OCI-LY1 (cell line): Measurements from ENCODE around the gene ACSF2.
A peak's percentile ranks its signal among the peaks of the same experiment; 100 is the strongest.

Experiments used
- H2AFZ ChIP-seq: fragments of 200-600 bp; sonication (generic), shearing (Covaris generic); 2 replicates; pipeline ENCODE4 v1.6.0; 2014; ENCODE audit warnings: antibody characterized with exemption, mild to moderate bottlenecking, low read length
- H3F3A ChIP-seq: fragments of 200-600 bp; sonication (generic), shearing (Covaris generic); 2 replicates; pipeline ENCODE4 v1.6.0; 2014; ENCODE audit warnings: mild to moderate bottlenecking, antibody characterized with exemption, low read length, moderate library complexity; ENCODE audit not compliant: insufficient read depth
- H3K27ac ChIP-seq: fragments of 200-600 bp; sonication (generic); 2 replicates; pipeline ENCODE4 v1.5.1; 2014; ENCODE audit warnings: low read length, mixed run types, mild to moderate bottlenecking, low read depth; ENCODE audit not compliant: poor library complexity, severe bottlenecking
- H3K27me3 ChIP-seq: fragments of 200-600 bp; sonication (generic); 2 replicates; pipeline ENCODE4 v1.6.0; 2014; ENCODE audit warnings: antibody characterized with exemption, mild to moderate bottlenecking, low read length, moderate library complexity; ENCODE audit not compliant: insufficient read depth
- H3K36me3 ChIP-seq: fragments of 200-600 bp; sonication (generic); 2 replicates; pipeline ENCODE4 v1.6.1; 2014; ENCODE audit warnings: mild to moderate bottlenecking, antibody characterized with exemption, low read length, moderate library complexity, mixed read lengths; ENCODE audit not compliant: insufficient read depth
- H3K4me1 ChIP-seq: fragments of 200-600 bp; sonication (generic); 2 replicates; pipeline ENCODE4 v1.5.1; 2014; ENCODE audit warnings: mild to moderate bottlenecking, low read length, moderate library complexity; ENCODE audit not compliant: insufficient read depth, severe bottlenecking
- H3K4me2 ChIP-seq: fragments of 200-600 bp; sonication (generic), shearing (Covaris generic); 2 replicates; pipeline ENCODE4 v1.6.1; 2014; ENCODE audit warnings: low read length
- H3K4me3 ChIP-seq: fragments of 200-600 bp; sonication (generic); 2 replicates; pipeline ENCODE4 v1.5.1; 2014; ENCODE audit warnings: low read length, low read depth, mild to moderate bottlenecking, mixed read lengths; ENCODE audit not compliant: poor library complexity, severe bottlenecking
- H3K79me2 ChIP-seq: fragments of 200-600 bp; shearing (Covaris generic); 2 replicates; pipeline ENCODE4 v1.6.1; 2016; ENCODE audit warnings: mixed run types, low read length, mixed read lengths; ENCODE audit not compliant: insufficient read depth
- H3K9ac ChIP-seq: fragments of 200-600 bp; sonication (generic), shearing (Covaris generic); 2 replicates; pipeline ENCODE4 v1.6.1; 2014; ENCODE audit warnings: mild to moderate bottlenecking, low read length, mixed read lengths
- H3K9me2 ChIP-seq: fragments of 200-600 bp; sonication (generic), shearing (Covaris generic); 2 replicates; pipeline ENCODE4 v1.6.1; 2014; ENCODE audit warnings: low read depth, mild to moderate bottlenecking, low read length, mixed read lengths
- H3K9me3 ChIP-seq: fragments of 200-600 bp; shearing (Covaris generic); 2 replicates; pipeline ENCODE4 v1.6.1; 2014; ENCODE audit warnings: low read length, mixed read lengths
- H4K20me1 ChIP-seq: fragments of 200-600 bp; sonication (generic), shearing (Covaris generic); 2 replicates; pipeline ENCODE4 v1.6.0; 2016; ENCODE audit warnings: mild to moderate bottlenecking, low read length; ENCODE audit not compliant: insufficient read depth
- EZH2 ChIP-seq: fragments of 200-600 bp; sonication (generic), shearing (Covaris generic); IDR thresholded peaks from 2 replicates; pipeline ENCODE4 v1.8.0; 2017; ENCODE audit warnings: borderline replicate concordance, mixed run types, mild to moderate bottlenecking, antibody characterized with exemption, low read length, moderate library complexity, mixed read lengths
- TF ChIP-seq, protein P1 (sequence below): fragments of 200-600 bp; sonication (generic), shearing (Covaris generic); IDR thresholded peaks from 2 replicates; pipeline ENCODE4 v1.5.1; 2017; ENCODE audit warnings: mild to moderate bottlenecking, antibody characterized with exemption, low read length, moderate library complexity, mixed read lengths

The ACSF2 gene

DNA sequence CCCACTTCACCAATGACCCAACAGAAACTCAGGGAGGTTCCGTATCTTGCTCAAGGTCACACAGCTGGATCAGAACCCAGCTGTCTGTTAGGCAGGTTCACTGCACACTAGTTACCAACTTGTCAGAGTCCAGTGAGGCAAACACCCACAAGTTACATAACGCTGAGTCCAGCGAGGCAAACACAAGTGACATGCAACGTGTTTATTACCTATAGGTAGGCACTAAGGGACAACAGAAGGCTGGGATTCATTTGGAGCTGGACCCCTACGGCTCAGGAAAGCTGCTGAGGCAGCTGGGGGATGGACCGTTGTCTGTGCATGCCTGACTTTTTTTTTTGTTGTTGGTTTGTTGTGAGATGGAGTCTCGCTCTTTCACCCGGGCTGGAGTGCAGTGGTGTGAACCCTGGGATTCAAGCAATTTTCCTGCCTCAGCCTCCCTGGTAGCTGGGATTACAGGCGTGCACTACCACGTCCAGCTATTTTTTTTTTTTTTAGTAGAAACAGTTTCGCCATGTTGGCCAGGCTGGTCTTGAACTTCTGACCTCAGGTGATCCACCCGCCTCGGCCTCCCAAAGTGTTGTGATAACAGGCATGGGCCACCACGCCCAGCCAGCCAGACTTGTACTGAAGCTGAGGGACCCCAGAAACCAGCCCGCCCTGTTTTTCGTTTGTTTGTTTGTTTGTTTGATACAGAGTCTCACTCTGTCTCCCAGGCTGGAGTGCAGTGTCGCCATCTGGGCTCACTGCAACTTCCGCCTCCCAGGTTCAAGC, 50.7 kb downstream of the ACSF2 start:
- no peaks in the 10 kb centered on the region for H3K36me3 ChIP-seq
- no peak overlapping the region for H3K4me2 ChIP-seq
- no peaks in the 10 kb centered on the region for H3K9me2 ChIP-seq
- H3F3A ChIP-seq: no peaks in the 10 kb centered on the region
- H3K27me3 ChIP-seq: no peaks in the 10 kb centered on the region
- H3K79me2 ChIP-seq: no peaks in the 10 kb centered on the region
- H3K4me3 ChIP-seq: no peak overlapping the region
- H3K9ac ChIP-seq: no peak overlapping the region
- peaks cover 11% of the 10 kb centered on the region for H3K4me1 ChIP-seq
- TF ChIP-seq, protein P1, sequence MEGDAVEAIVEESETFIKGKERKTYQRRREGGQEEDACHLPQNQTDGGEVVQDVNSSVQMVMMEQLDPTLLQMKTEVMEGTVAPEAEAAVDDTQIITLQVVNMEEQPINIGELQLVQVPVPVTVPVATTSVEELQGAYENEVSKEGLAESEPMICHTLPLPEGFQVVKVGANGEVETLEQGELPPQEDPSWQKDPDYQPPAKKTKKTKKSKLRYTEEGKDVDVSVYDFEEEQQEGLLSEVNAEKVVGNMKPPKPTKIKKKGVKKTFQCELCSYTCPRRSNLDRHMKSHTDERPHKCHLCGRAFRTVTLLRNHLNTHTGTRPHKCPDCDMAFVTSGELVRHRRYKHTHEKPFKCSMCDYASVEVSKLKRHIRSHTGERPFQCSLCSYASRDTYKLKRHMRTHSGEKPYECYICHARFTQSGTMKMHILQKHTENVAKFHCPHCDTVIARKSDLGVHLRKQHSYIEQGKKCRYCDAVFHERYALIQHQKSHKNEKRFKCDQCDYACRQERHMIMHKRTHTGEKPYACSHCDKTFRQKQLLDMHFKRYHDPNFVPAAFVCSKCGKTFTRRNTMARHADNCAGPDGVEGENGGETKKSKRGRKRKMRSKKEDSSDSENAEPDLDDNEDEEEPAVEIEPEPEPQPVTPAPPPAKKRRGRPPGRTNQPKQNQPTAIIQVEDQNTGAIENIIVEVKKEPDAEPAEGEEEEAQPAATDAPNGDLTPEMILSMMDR: no peak
- TF ChIP-seq EZH2: no peak
- no peak overlapping the region for H3K27ac ChIP-seq
- H3K9me3 ChIP-seq: no peaks in the 10 kb centered on the region
- no peaks in the 10 kb centered on the region for H4K20me1 ChIP-seq
- H2AFZ ChIP-seq: no peak overlapping the region

DNA sequence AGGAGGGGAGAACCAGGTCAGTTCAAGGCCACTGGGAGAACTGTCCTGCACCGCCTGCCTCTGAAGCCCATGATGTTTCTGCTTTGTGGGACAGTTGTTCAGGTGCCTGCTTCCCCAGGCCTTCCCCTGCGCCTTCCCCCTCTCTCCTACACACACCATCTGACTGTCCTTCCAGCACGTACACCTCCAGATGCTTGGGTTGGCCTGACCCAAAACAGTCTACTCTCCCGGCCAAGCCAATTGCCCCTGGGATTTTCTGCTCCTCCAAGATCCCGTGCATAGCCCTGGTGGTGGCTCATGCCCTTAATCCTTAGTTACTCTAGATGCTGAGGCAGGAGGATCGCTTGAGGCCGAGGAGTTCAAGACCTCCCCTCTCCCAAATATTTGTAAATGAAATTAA, 52.0 kb downstream of the ACSF2 start:
- Histone ChIP-seq H3K9me2 (no peaks in the 10 kb centered on the region), H2AFZ (peak overlapping the region; percentile 10; the same call in 1 of the 2 replicates), H3K79me2 (no peaks in the 10 kb centered on the region), H3K36me3 (no peaks in the 10 kb centered on the region), H3K9ac (peak overlapping the region; percentile 82), H3K27ac (peak overlapping the region; percentile 45), H4K20me1 (no peaks in the 10 kb centered on the region), H3K4me2 (peak overlapping the region; percentile 59), H3K9me3 (no peaks in the 10 kb centered on the region), H3K4me3 (peak overlapping the region; percentile 76), H3K27me3 (no peaks in the 10 kb centered on the region), H3K4me1 (peaks cover 11% of the 10 kb centered on the region), H3F3A (no peaks in the 10 kb centered on the region)
- TF ChIP-seq, protein P1: no peak
- TF ChIP-seq EZH2: no peak

DNA sequence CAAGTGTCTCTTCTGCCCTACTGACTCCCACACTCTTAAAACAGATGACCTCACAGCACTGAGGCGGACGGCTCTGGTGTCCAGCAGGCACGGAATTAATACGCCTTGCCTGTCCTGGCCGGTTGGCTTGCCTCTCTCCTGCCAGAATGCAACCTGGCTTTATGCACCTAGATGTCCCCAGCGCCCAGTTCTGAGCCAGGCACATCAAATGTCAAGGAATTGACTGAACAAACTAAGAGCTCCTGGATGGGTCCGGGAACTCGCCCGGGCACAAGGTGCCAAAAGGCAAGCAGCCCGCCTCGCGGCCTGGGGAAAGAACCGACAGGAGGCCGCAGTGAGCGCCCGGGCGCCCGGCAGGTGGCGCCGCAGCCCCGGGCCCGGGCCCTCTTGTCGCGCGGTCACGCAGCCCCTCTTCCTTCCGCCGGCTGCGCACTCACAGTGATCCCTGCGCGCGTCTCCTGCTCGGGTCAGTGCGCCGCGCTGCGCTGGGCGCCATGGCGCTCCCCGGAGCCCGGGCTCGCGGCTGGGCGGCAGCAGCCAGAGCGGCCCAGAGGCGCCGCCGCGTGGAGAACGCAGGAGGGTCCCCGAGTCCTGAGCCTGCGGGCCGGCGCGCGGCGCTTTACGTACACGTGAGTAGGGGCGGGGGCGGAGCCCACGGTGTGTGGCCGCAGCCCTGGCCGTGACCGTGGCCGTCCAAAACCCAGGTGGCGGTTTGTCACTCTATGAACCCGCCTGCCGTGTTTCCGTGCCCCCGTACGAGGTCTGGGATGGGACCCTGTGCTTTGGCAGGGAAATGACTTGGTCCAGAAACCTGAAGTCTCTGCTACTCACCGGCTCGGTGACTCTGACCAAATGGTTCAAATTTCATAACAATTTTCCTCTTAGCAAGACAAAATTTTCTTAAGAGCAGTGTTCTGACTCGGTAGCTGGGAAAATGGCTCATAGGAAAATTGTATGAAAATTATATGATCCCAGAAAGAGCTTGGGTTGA, 52.7 kb downstream of the ACSF2 start, which contains the start of gene RSAD1:
TSS of gene RSAD1 (plus strand) at position 470 of the 991 bp plus-strand sequence. CDS start at position 495, 25 bp downstream.
- Histone ChIP-seq H3K4me3 (peak within 1 kb of the TSS; percentile 76), H4K20me1 (no peaks in the 10 kb centered on the region), H3K36me3 (no peaks in the 10 kb centered on the region), H3K9me3 (no peaks in the 10 kb centered on the region), H3K9ac (peak within 1 kb of the TSS; percentile 82), H3F3A (no peaks in the 10 kb centered on the region), H3K9me2 (no peaks in the 10 kb centered on the region), H3K4me1 (peaks cover 11% of the 10 kb centered on the region), H3K79me2 (no peaks in the 10 kb centered on the region), H2AFZ (peak within 1 kb of the TSS; percentile 63), H3K27ac (peak within 1 kb of the TSS; percentile 45), H3K27me3 (no peaks in the 10 kb centered on the region), H3K4me2 (peak within 1 kb of the TSS; percentile 87)
- TF ChIP-seq, protein P1: peak; percentile 82
- TF ChIP-seq EZH2: no peak
